HG03442 (cell line): ENCODE data around the gene EXOC3L1.

Experiments
- ATAC-seq: cut with Tn5 transposase; IDR thresholded peaks from one replicate; pipeline ENCODE4 v1.9.1; 2021; ENCODE audit warnings: mild to moderate bottlenecking, moderate library complexity; ENCODE audit not compliant: unreplicated experiment

The EXOC3L1 gene

GRCh38 chr16:67216612-67217490 lies 26.9 kb upstream of the EXOC3L1 start:
- ATAC-seq, result no peak

GRCh38 chr16:67215706-67216105 lies 25.8 kb upstream of the EXOC3L1 start:
- no peak for ATAC-seq

- ATAC-seq, result no peak
These were observed 23.5 kb upstream of the EXOC3L1 start for GRCh38 chr16:67213197-67214019.

GRCh38 chr16:67212766-67213165 lies 22.8 kb upstream of the EXOC3L1 start:
- no peak for ATAC-seq

DNA sequence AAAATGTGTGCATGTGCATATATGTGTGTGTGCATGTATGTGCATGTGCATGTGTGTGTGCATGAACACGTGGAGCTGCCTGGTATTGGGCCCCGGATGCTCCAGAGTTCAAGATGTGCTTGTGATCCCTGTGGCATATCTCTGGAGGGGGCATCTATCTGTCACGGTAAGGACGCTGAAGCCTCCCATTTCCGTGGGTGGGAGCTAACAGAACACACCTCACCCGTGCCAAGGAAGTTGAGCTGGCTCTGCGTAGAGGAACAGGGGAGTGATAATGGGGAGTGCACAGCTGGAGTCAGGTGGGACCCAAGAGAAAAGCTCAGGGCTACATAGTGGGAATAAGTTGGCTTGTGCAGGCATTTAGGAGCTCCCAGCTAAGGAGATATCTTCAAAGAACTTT lies 21.7 kb upstream of the EXOC3L1 start:
- ATAC-seq, result no peak

DNA sequence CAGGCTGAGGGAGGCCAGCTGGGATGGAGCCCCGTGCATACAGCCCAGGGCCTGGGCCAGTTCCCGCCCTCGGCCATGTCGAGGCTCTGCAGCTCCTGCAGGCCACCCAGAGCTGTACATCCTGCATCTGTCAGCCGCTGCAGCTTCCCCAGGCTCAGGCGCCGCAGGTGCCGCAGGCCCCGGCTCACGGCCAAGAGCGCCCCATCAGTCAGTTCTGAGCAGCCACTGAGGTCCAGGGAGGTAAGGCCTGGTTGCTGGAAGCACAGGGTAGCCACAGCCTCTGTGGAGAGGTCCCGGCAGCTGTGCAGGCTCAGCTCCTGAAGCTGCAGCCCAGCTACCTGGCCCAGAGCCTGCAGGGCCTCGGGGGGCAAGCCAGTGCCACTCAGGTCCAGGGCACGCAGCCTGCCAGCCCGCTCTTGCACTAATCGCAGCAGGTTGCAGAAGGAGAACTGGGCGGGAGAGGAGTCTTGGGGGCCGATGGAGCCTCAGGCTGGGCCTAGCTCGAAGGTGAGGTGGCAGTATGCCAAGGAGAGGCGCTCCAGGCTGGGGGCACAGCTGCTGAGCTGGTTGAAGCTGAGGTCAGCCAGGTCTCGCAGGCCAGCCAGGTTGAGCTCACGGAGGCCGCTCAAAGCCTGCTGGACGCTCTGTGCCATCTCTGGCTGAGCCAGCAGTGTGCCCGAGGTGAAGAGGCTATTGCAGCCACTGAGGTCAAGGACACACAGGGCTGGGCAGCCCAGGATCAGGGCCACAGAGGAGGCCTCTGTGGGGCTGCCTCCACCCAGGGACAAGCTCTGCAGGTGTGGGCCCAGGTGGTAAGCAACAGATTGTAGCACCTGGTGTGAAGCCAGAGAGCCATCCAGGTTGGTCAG lies 20.4 kb upstream of the EXOC3L1 start:
- ATAC-seq, result no peak

DNA sequence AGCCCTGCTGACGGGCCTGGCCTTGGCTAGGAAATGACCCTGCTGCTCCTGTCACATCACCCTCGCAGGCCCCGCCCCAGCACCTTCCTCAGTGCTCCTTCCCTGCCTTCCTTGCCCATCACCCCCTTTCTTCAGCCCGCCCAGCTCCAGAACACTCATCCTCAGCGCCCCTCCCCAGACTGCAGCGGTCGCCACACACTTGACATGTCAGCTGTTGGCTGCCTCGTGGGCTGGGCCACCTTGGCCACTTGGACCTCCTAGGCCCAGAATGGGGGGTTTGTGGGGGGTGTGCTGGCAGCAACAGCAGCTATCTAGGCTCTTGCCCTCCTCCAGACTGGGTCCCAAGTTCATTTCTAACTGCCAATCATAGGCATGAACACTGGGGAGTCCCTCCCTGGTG lies 19.6 kb upstream of the EXOC3L1 start:
- no peak for ATAC-seq

GRCh38 chr16:67208154-67208896 lies 18.4 kb upstream of the EXOC3L1 start:
- no peak for ATAC-seq

DNA sequence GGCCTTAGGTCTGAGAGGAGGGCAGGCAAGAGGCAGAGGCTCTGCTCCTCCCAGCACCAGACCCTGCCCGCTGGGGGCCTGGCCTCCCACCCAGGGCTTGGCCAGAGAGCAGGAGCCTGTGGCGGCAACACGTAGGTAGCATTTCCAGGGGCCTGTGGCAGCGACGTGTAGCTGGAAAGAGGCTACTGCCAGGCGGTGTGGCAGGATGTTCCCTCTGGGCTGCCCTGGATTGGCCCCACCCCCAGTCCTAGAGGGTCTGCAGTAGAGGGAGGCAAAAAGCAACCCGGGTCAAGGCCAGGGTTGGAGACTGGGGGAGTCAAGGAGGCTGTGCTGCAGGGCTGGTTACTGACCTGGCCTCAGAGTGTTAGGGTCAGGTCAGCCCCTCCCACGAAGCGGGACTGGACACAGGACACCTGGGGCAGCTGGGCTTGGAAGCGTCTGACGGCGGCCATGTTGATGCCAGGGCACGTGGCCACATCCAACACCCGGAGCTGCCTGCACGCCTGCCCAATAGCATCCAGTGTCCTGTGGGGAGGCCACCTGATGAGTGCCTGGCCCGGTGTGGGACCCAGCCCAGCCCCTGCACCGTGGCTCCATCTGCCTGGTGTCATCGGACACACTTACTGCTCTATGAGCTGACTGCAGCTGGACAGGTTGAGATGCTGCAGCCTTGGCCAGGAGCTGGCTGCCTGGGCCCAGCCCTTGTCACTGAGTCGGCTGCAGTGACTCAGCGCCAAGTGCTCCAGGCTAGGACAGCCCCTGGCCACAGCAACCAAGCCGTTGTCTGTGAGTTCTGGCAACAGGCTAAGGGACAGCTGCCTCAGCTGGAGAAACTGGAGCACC lies 17.5 kb upstream of the EXOC3L1 start:
- ATAC-seq, result no peak

- no peak for ATAC-seq
These were observed 16.9 kb upstream of the EXOC3L1 start for GRCh38 chr16:67206838-67207248.

GRCh38 chr16:67206129-67206837 lies 16.3 kb upstream of the EXOC3L1 start:
- no peak for ATAC-seq

DNA sequence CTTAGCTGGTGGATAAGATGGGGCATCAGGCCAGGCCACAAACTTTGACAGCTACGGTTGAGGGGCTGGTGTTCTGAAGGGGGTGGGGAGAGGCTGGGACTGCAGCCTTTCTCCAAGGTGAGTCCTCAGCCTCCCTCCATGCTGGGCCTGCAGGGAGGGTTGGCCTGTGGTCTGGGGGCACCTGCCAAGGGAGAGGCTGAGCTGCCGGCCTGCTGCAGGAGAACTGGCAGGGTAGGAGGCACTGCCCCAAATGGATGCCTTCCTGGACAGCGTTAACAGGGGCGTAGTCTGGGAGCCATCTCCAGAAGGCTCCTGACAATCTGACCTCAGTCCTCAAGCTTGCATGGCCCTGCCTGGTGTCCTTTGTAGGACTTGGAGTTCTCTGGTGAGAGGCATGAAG lies 14.1 kb upstream of the EXOC3L1 start:
- ATAC-seq, result no peak

DNA sequence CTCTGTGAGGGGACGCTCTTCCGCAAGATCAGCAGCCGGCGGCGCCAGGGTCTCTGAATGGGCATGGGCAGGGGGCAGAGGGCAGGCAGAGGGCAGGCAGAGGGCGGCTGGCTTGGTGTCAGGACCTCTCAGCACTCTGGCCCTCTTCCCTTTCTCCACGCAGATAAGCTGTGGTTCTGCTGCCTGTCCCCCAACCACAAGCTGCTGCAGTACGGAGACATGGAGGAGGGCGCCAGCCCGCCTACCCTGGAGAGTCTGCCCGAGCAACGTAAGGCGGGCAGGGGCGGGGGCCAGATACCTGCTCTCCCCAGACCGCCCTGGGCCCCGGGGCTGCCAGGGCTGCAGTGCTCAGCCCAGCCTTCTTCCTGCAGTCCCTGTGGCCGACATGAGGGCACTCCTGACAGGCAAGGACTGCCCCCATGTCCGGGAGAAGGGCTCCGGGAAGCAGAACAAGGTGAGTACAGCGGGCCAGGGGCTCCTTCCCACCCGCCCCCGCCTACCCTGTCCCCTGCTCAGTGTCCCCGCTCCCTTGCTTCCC lies 13.1 kb upstream of the EXOC3L1 start:
- no peak for ATAC-seq

DNA sequence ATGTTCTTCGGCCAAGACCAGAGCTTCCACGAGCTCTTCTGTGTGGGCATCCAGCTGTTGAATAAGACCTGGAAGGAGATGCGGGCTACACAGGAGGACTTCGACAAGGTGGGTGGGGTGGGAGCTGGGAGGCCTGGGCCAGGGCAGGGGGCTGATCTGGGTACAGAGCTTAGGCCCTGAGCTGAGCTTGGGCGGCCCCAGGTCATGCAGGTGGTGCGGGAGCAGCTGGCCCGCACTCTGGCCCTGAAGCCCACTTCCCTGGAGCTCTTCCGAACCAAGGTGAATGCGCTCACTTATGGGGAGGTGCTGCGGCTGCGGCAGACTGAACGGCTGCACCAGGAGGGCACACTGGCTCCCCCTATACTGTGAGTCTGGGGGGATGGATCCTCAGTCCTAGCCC lies 12.5 kb upstream of the EXOC3L1 start:
- ATAC-seq, result no peak

GRCh38 chr16:67201411-67202345 lies 11.7 kb upstream of the EXOC3L1 start:
- no peak for ATAC-seq

DNA sequence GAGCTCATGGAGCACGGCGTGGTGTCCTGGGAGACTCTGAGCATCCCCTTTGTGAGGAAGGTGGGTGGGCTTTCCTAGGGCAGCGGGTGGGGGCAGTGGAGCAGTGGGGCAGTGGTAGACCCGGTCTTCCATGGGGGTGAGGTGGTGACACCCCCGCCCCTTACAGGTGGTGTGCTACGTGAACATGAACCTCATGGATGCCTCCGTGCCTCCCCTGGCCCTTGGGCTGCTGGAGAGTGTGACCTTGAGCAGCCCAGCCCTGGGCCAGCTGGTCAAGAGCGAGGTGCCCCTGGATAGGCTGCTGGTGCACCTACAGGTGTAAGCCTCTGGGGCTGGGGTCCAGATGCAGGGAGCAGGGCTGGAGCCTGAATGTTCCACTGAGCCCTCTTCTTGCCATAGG lies 10.6 kb upstream of the EXOC3L1 start:
- ATAC-seq, result no peak

- ATAC-seq, result no peak
These were observed 9.9 kb upstream of the EXOC3L1 start for GRCh38 chr16:67199808-67200198.
